C1 segment of cervical spinal cord (tissue), 14 donors: Measurements from ENCODE around the gene HECTD1.
"Not testable (repeated sequence)": the region's sequence is repeated elsewhere in the genome, so short reads cannot be mapped to it uniquely, and the experiment has no call there.

Source experiments
- DNase-seq, 14 donors: peaks; one replicate each; lab custom pipeline; 2025; lab: John Stamatoyannopoulos, UW

Gene HECTD1

DNA sequence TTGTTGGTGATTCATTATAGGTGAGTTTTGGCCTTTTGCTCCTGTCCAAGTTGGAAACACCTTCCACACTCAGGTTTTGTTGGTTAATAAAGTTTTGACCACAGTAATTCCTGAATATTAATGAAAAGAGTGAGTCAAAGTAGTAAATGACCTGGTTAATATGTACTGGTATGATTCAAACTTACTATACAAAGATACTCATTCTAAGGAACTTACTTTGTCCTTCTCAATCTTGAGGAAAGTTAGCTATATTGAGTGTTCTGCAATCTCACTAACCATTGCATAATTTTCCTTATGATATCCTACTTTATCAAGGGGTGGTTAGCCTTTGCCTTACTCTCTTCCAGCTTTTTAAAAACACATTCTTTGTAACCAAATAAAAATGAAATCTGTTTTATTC, 20.9 kb upstream of the HECTD1 start:
- no peak for DNase-seq

DNA sequence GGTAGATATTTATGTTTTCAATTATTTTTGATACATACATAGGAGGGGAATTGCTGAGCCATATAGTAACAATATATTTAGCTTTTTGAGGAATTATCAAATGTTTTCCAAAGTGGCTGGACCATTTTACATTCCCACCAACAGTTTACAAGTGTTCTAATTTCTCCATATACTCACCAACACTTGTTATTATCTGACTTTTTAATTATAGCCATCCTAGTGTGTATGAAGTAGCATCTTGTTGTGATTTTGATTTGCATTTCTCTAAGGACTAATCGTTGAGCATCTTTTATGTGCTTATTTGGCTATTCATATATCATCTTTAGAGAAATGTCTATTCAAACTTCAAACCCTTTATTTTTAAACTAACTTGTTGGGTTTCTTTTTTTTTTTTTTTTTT, 17.2 kb upstream of the HECTD1 start:
- no peak for DNase-seq

DNA sequence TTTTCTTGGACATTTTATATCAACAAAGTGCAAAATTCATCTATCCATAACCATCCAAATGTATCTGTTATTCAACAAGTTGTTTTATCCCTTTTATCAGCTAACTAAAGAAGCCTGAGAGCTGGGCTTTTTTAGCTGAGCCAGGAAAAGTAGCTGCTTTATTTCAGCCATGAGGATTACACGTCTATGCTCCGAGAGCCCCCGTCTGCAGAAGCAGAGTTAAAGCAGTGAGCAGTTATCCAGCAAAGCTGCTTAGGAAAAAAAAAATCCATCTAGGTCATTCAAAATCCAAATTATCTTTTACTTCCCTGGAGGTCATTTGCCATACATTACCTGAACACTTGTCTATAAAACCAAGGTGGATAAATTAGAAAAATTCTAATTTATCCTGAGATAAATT, 15.7 kb upstream of the HECTD1 start:
- no peak for DNase-seq

DNA sequence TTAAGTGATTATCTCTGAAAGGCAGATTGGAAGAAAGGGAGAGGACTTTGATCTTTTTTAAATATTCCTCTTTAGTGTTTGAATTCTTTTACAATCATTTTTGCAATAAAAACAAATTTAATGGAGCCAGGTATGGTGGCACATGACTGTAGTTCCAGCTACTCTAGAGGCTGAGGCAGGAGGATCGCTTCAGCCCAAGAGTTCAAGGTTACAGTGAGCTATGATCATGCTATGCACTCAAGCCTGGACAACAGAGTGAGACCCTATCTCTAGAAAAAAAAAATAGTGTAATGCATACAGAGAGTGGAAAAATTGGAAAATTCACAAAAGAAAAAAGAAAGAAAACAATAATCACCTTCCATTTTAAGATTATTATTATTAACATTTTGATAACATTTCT, 15.2 kb upstream of the HECTD1 start:
- DNase-seq: no peak

DNA sequence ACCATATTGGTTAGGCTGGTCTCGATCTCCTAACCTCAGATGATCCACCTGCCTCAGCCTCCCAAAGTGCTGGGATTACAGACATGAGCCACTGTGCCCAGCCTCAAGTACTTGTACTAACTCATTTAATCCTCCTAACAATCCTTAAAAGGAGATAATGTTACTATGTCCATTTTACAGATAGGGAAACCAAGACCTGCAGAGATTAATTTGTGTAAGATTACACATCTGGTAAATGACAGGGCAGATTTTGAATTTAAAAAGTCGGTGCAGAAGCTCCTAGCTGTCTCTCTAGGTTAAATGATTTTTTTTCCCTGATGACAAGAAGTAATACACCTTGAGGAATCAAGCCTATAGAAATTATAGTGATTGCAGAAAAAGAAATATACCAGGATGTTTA, 13.7 kb upstream of the HECTD1 start:
- DNase-seq: no peak

DNA sequence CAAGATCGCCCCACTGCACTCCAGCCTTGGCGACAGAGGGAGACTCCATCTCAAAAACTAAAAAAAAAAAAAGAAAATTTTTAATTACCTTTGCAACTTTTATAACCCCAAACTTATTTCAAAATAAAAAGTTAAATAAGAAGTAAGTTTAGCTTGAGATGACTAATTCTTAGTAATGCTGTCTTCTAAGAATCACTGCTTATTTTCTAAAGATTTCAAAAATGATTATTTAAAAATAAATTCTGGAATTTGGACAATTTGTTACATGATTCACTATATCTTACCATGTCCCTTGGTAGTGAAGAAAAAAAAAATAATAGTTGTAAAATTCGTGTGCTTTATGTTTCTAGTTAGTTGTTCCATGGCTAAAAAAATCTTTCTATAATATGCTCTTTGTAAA, 11.6 kb upstream of the HECTD1 start:
- no peak for DNase-seq

DNA sequence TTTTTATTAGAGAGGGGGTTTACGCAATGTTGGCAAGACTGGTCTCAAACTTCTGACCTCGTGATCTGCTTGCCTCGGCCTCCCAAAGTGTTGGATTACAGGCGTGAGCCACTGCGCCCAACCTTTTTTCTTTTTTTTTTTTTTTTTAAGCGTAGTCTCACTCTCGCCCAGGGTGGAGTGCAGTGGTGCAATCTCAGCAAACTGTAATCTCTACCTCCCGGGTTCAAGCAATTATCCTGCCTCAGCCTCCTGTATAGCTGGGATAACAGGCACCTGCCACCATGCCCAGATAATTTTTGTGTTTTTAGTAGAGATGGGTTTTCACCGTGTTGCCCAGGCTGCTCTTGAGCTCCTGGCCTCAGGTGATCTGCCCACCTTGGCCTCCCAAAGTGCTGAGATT, 8.8 kb upstream of the HECTD1 start:
- DNase-seq: no peak

DNA sequence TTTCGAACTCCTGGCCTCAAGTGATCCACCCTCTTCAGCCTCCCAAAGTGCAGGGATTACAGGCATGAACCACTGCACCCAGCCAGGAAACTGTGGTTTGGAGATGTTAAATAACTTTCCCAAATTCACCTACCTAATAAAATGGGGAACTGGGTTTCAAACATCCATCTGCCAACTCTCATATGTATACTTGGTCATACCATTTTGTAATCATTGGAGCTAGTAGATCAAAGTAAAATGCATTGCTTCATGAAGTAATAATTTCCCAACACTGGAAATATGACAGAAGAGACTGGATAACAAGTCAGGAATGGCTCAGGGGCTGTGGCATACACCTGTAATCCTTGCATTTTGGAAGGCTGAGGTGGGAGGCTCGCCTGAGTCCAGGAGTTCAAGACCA, 5.3 kb upstream of the HECTD1 start:
- no peak for DNase-seq

DNA sequence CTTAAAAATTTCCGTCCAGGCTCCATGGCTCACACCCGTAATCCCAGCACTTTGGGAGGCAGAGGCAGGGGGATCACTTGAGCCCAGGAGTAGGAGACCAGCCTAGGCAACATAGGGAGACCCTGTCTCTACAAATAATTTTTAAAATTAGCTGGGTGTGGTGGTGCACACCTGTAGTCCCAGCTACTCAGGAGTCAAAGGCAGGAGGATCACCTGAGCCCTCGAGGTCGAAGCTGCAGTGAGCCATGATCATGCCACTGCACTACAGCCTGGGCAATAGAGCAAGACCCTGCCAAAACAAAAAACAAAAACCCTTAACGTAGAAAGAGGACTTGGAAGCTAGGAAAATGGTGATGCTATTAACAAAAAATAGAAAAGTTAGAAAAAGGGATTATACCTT, 2.0 kb upstream of the HECTD1 start:
- no peak for DNase-seq

DNA sequence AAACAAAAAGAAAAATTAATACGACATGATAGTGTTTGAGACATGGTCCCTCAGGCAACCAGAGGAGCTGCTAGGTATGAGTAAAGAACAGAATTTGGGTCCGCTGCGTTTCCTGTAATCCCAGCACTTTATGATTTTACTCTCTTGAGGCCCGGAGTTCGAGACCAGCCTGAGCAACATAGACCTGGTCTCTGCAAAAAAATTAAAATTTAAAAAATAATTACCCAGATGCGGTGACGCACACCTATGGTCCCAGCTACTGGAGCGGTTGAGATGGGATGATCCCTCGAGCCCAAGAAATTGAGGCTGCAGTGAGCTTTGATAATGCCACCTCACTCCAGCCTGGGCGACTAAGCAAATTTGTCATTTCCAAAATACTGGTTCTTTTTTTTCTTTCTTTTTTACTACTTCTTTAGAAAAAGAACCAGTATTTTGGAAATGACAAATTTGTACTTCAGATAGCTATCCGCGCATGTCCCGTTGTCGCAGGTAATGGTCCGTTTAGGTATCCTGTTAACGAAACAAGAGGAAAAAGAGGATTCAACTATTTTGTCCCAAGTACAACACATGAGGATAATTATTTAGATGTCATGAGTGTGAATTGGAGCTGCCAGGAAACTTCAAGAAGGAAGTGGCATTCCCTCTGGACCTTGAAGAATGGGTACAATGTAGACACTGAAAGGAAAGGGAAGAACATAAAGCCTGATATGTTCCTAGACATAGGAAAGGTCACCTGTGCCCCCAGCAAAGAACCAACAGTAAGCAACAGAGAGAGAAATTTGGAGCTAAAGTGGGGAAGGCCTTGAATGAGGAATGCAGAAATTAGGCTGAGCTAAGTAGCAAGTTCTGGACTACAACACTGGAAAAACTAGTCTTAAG, 1.2 kb upstream of the HECTD1 start:
- DNase-seq: no peak

DNA sequence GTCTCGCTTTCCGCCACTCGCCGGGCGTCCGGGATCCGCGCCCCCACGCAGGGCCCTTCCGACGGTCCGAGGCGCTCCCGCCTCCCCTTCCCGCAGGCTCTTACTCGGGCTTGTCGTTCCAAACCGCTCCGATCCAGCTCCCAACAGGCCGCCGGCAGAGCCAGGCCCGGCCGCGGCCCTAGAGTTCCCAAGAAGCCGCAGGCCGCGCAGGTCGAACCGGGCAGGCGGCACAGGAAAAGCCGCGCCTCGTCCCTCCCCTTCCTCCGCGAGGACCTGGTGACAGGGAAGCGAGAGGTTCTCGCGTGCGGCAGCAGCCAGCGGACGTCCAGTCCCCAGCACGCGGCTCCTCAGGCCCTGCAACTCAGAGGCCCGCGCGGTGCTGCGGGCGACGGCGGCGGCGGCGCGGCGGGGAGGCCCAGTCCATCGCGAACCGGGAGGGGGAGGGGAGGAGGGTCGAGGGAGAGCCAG, 272 bp downstream of the HECTD1 start:
- DNase-seq: peak in 7 of 14 donors; percentile 48 to 95 (median 92)

DNA sequence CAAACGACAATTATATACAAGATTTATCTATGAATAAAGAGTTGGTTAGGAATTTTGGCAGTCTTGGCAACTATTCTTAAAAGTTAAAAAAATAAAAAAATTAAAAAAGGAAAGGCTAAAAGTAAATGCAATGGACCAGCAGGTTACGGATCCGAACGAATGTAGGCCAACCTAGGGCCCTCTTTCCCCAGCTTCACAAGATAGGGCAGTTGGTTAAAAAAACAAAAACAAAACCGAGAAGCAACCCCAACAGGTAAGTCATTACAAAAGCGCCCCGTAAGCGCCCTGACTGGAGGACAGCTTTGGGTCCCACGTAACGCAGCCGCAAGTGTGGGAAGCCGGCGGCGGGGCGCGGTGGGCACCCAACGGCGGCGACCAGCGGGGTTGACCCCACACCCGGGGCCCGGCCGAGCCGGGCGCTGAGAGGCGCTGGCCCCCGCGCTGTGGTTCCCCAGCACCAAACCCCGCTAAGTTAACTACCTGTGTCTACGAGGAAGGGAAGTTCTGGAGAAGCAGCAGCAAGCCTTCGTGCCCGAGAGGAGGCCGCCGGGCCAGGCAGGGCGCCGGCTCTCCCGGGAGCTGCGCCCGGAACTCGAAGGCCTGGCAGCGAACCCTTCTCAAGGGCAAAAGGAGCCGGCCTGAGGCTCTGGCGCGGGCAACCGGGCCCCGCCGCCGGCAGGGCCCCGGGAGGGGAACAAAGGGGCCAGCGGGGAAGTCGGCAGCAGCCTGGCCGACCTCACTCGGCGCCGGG, 882 bp downstream of the HECTD1 start:
- peak in 8 of 14 donors; percentile 26 to 83 (median 55) for DNase-seq

DNA sequence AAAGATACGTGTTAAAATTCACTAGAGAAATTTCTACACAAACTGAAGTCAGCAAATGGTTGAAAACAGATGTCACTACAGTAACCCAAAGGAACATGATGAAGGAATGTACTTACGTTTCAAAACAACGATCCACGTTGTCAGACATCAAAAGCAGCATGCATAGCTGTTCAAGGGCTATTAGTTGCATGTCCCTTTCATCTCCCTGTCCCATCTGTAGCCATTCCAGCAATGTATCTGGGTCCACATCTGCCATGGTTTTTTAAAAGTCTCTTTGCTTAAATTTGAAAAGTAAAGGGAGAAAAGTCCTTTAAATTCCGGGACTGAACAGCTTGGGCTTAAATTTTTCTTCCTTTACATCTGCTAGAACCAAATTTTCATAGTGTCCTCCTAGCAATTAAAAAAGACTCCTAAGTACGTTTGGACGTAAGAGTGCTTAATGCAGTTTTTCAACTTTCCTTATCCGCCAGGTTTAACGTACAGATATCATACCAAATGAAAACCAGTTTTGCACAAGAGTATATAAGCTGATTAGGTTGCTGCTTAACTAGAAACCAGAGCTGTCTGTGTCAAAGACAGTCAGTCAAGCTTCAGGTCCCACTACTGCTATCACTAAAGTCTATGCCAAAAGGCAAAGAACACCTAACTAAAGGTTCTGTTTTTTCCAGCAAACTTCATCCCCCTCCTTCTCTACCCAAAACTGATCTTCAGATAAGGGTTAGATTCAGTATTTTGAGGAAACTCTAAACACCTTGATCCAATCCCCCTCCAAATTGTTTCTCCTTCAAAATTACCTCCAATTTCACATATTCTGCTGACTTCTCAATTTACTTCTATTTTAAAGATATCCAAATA, 1.7 kb downstream of the HECTD1 start:
- DNase-seq: peak in 1 of 14 donors; percentile 19

DNA sequence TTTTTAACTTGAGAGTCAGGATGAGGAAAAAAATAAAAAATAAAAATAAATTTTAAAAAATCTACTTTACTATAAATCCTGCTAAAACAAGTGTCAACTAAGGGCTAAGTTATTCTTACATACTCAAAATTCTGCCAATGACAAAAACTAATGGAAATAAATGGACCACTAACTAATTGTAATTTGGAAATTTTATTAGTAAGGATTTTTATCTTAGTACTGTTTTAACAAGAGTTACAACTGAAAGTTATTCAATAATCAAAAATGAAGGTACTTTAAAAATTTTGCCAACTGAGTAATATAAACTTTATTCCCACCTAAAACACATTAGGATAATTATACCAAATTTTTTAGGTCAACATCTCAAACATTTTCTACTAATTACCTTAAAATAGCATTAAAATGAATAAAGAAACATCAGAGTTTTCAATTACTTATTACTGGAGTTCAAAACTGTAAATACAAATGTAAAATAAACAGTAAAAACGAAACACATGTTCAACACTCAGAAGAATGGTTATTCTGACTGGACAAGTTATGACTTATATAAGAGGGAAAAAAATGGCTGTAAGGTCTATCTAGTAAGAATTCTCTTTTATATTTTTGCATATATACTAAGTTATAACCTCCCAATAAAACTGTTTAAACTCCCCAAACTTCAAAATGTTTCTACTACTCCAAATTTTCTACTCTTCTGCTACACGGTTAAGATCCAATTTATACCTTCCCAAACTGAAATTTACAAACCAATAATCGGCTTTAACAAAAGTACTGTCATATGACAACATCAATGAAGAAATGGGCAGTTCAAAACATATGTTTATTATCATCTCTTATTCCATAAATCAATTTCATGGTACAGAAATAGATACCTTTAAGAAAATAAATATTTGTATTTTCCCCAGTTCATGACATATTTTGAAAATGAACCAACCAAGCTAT, 2.7 kb downstream of the HECTD1 start:
- no peak for DNase-seq

DNA sequence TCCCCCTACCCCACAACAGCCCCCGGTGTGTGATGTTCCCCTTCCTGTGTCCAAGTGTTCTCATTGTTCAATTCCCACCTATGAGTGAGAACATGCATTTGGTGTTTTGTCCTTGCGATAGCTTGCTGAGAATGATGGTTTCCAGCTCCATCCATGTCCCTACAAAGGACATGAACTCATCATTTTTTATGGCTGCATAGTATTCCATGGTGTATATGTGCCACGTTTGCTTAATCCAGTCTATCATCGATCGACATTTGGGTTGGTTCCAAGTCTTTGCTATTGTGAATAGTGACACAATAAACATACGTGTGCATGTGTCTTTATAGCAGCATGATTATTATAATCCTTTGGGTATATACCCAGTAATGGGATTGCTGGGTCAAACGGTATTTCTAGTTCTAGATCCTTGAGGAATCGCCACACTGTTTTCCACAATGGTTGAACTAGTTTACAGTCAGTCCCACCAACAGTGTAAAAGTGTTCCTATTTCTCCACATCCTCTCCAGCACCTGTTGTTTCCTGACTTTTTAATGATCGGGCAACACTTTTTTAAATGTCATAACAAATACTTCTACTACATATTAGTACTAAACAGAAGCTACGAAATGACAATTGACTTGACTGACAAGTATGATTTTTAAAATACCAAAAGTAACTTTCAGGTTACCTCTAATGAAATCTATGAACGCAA, 3.5 kb downstream of the HECTD1 start:
- DNase-seq: not testable (repeated sequence)

DNA sequence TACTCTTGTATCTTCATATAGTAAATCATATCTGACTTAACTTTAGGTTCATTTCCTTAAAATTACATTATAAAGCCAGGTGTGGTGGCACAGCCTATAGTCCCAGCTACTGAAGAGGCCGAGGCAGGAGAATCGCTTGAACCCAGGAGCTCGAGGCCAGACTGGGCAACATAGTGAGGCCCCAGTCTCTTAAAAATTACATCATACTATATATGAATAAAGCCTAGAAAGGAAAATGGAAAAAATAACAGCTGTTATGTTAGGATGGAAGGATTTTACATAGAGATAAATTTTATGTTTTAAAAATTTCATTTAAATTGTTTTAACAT, 4.2 kb downstream of the HECTD1 start:
- no peak for DNase-seq

DNA sequence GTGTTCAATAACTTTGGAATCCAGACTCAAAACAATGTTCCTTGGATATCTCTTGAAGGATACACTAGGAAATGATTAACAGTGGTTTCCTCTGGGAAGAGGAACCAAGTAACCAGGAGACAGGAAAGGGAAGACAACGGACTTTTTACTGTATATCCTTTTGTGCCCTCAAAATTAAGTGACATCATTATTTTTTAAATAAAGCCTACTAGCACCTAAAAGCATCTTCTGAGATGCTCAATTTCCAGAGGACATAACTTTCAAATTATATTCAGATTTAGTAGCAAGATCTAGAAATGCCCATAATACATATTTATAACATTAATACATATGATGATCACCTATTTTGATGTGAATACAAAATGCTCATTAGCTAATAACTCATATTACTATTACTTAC, 6.5 kb downstream of the HECTD1 start:
- no peak for DNase-seq

DNA sequence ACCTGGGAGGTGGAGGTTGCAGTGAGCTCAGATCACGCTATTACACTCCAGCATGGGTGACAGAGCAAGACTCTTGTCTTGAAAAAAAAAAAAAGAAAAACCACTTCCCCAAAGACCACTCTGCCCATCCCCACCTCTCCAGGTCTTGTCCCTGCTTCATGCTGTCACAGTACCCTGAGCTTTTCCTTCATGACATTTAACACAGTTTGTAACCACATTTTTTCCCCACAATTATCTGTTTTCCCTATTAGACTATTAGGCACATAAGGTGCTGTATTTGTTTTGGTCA, 6.9 kb downstream of the HECTD1 start:
- DNase-seq: no peak

DNA sequence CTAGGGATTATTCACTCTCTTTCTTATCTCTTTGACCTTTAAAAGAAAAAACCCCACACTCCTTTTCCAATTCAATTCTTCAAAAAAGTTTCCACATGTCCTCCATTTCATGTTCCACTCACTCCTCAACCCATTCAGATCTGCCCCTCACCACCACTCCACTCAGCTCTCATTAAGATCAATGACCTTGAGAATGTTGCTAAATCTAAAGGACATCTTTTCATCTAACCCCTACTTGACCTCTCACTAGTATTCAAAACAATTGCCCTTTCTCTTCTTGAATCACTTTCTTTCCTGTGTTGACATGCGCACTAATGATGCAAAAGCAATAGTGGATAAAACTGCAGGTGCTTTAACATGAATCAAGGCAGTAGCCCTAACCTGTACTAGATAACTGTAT, 9.9 kb downstream of the HECTD1 start:
- DNase-seq: no peak

DNA sequence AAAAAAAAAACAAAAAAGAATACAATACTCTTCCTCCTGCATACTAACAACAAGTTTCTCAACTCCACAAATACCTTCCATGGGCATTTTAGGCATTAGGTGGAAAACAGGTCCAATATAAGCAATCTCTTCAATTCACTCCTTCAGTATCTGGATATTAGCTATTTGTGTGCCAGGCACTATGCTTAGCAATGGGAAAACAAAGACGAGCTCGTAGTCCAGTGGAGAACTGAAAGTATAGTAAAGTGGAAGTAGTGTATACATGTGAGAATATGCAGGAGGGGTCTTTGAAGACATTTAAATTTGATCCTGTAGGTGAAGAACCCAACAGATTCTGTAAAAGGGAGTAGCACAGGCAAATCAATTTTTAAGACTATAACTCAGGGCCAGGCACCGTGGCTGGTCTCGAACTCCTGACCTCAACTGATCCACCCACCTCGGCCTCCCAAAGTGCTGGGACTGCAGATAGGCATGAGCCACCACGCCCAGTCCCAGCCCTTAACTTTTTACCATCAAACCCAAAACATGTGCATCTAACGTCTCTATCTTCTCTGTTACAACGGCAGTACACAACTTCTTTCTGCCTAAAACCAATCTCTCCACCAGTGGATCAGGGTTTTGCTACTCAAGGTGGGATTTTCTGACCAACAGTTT, 10.6 kb downstream of the HECTD1 start:
- DNase-seq: no peak
